Body of pancreas (tissue), 4 donors: ENCODE measurements around the gene TEX101.

ENCODE experiments used
- POLR2A ChIP-seq, 3 donors: fragments of 450-650 bp; IDR thresholded peaks; one replicate each; pipeline ENCODE4 v1.6.1; 2016; ENCODE audit warnings: antibody characterized with exemption in 3 of 3, mild to moderate bottlenecking in 2 of 3
- TF ChIP-seq, protein P1 (sequence below), 7 experiments: fragments of 450-650 bp in 4 of 7; fragments of 200-600 bp in 3 of 7; sonication (generic) in 3 of 7; IDR thresholded peaks; one replicate each; pipeline ENCODE4 v1.5.1; 2016 to 2019; ENCODE audit warnings: antibody characterized with exemption in 7 of 7

DNA sequence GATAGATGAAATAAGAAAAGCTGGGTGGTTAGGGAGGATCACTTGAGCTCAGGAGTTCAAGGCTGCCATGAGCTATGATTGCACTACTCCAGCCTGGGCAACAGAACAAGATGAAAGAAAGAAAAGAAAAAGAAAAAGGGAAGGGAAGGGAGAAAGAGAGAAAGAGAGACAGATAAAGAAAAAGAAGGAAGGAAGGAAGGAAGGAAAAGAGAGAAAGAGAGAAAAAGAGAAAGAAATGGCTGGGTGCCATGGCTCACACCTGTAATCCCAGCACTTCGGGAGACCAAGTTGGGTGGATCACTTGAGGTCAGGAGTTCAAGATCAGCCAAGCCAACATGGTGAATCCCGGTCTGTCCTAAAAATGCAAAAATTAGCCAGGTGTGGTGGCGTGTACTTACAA, 21.1 kb downstream of the TEX101 start:
- TF ChIP-seq POLR2A (IDR thresholded peaks at IDR 0.05), result no peak
- TF ChIP-seq, protein P1, sequence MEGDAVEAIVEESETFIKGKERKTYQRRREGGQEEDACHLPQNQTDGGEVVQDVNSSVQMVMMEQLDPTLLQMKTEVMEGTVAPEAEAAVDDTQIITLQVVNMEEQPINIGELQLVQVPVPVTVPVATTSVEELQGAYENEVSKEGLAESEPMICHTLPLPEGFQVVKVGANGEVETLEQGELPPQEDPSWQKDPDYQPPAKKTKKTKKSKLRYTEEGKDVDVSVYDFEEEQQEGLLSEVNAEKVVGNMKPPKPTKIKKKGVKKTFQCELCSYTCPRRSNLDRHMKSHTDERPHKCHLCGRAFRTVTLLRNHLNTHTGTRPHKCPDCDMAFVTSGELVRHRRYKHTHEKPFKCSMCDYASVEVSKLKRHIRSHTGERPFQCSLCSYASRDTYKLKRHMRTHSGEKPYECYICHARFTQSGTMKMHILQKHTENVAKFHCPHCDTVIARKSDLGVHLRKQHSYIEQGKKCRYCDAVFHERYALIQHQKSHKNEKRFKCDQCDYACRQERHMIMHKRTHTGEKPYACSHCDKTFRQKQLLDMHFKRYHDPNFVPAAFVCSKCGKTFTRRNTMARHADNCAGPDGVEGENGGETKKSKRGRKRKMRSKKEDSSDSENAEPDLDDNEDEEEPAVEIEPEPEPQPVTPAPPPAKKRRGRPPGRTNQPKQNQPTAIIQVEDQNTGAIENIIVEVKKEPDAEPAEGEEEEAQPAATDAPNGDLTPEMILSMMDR (IDR thresholded peaks at IDR 0.05), result no peak
